A549 (cell line): Measurements from ENCODE around the gene CDH11. TPM values are rescaled to one million over a fixed set of nuclear protein-coding genes. Genes with fewer than 3 reads are reported as not detected.

Experiments
- ATAC-seq, 2 experiments: fragments of 200-7000 bp in 1 of 2; fragments of >200 bp in 1 of 2; cut with Nextera tagmentation in 1 of 2; cut with Tn5 transposase in 1 of 2; 3 replicates each; pipeline versions ENCODE4 v1.8.0 to v1.9.1; 2018 to 2020; ENCODE audit warnings: mild to moderate bottlenecking in 1 of 2, moderate library complexity in 1 of 2
- CTCF ChIA-PET: fragments of 300-600 bp; sonication (Branson Sonifier 250); formaldehyde crosslinking; extraction: SDS; loops from one replicate; lab custom pipeline; 2021; ENCODE audit warnings: antibody characterized with exemption, inconsistent platforms; lab: Yijun Ruan, JAX
- POLR2A ChIA-PET: fragments of 350-600 bp; formaldehyde crosslinking; extraction: SDS; loops from one replicate; lab custom pipeline; 2021; ENCODE audit warnings: antibody characterized with exemption, inconsistent platforms; lab: Yijun Ruan, JAX
- DNase-seq, 2 experiments: peaks; one replicate each; pipeline versions ENCODE4 v3.0.0 to v3.0.0-alpha.2; 2011 to 2016; ENCODE audit warnings: low read depth in 1 of 2, low spot score in 1 of 2
- FAIRE-seq: peaks from 2 replicates; lab custom pipeline; 2011; peaks lifted over from hg19 to GRCh38; lab: Jason Lieb, UNC
- H3K27ac ChIP-seq, 2 experiments: fragments of >200 bp; sonication (Bioruptor Twin); formaldehyde crosslinking; 3 replicates each; pipeline ENCODE4 v1.5.1; 2016 to 2017
- H3K4me1 ChIP-seq: fragments of >200 bp; sonication (Bioruptor Twin); formaldehyde crosslinking; 3 replicates; pipeline ENCODE4 v1.6.1; 2016
- H3K4me2 ChIP-seq: fragments of >200 bp; sonication (Bioruptor Twin); formaldehyde crosslinking; 3 replicates; pipeline ENCODE4 v1.6.1; 2016
- H3K4me3 ChIP-seq: fragments of >200 bp; sonication (Bioruptor Twin); formaldehyde crosslinking; 3 replicates; pipeline ENCODE4 v1.5.1; 2016
- H3K9me3 ChIP-seq: fragments of >200 bp; sonication (Bioruptor Twin); formaldehyde crosslinking; 3 replicates; pipeline ENCODE4 v1.6.1; 2016
- CBX2 ChIP-seq: fragments of 200-600 bp; sonication (generic); IDR thresholded peaks from 2 replicates; pipeline ENCODE4 v1.6.1; 2016; ENCODE audit warnings: low read depth, mild to moderate bottlenecking, borderline replicate concordance
- CTCF ChIP-seq: fragments of >200 bp; sonication (Bioruptor Twin); formaldehyde crosslinking; IDR thresholded peaks from 3 replicates; pipeline ENCODE4 v1.5.1; 2016
- EHMT2 ChIP-seq: fragments of 200-600 bp; sonication (generic); IDR thresholded peaks from 2 replicates; pipeline ENCODE4 v1.6.1; 2016; ENCODE audit warnings: antibody characterized with exemption, low read depth, mild to moderate bottlenecking, moderate library complexity
- RAD21 ChIP-seq, 2 experiments: fragments of >200 bp in 1 of 2; sonication (Bioruptor Twin) in 1 of 2; formaldehyde crosslinking in 1 of 2; IDR thresholded peaks in 1 of 2; conservative IDR thresholded peaks in 1 of 2; 2 replicates in 1 of 2; 3 replicates in 1 of 2; pipeline ENCODE4 v1.6.1; 2012 to 2018; ENCODE audit warnings: inconsistent platforms in 1 of 2
- RARB ChIP-seq: fragments of 250-450 bp; sonication (Bioruptor Pico); IDR thresholded peaks from 2 replicates; pipeline ENCODE4 v1.8.0; 2021; ENCODE audit warnings: mild to moderate bottlenecking, moderate library complexity
- SMC3 ChIP-seq: fragments of >200 bp; sonication (Bioruptor Twin); formaldehyde crosslinking; IDR thresholded peaks from 3 replicates; pipeline ENCODE4 v1.6.1; 2018; ENCODE audit warnings: inconsistent platforms
- WGBS: methylation state at CpG from one replicate; pipeline ENCODE4 v1.1.6; 2017; ENCODE audit errors: missing lambda C conversion rate; 5-methylcytosine and 5-hydroxymethylcytosine counted together
- polyA plus RNA-seq, 4 experiments: library from polyadenylated mRNA; depleted of rRNA in 3 of 4; stranded (reverse); fragments of >200 nt; fragmentation: RNase III in 1 of 4; extraction: RNeasy Plus Mini Kit Qiagen cat#74134 plus additional on column Dnase treatment in 1 of 4; gene quantifications; 2 replicates in 3 of 4; 3 replicates in 1 of 4; pipeline ENCODE4 v1.2.3, GENCODE V29; 2011 to 2017
- TF ChIP-seq, protein P1 (sequence below): fragments of 250-450 bp; sonication (Bioruptor Pico); IDR thresholded peaks from 2 replicates; pipeline ENCODE4 v1.5.0; 2020; ENCODE audit warnings: low read depth, mild to moderate bottlenecking, moderate library complexity

The CDH11 gene
- polyA plus RNA-seq, 2 of the 4 experiments (the other 2 are of a cell fraction) = 0.72 to 1.1 TPM

DNA sequence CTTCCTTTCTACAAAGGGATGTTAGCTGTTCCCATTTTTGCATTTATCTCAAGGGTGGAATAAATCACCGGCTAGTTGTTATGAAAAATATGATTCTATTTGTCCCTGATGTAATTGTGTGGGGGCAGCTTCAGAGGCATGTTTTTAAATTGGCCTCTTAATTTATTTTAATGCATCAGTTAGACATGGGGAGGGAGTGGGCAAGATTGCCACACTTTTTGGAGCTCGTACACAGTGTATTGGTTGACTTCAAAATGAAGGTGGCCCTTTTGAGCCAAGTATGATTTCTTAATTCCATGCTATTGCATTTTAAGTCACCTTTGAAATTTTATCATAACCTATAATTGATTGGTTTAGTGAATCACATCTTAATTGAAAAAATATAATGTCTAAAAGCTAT is 223.7 kb downstream of the CDH11 start:
- WGBS = 2% methylated on average over 2 of the region's 2 CpGs
- DNase-seq (no peak), ATAC-seq (no peak), FAIRE-seq (no peak)
- ChIA-PET POLR2A (no interaction called here), CTCF (no interaction called here)
- H3K4me3 ChIP-seq = no peak overlapping the region
- TF ChIP-seq RARB (no peak), RAD21 (conservative IDR thresholded peaks at IDR 0.05 in 1 of 2, IDR thresholded peaks at IDR 0.05 in 1 of 2) (no peak), EHMT2 (no peak), CBX2 (no peak), CTCF (no peak), SMC3 (no peak)
- TF ChIP-seq, protein P1, sequence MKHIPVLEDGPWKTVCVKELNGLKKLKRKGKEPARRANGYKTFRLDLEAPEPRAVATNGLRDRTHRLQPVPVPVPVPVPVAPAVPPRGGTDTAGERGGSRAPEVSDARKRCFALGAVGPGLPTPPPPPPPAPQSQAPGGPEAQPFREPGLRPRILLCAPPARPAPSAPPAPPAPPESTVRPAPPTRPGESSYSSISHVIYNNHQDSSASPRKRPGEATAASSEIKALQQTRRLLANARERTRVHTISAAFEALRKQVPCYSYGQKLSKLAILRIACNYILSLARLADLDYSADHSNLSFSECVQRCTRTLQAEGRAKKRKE (CRISPR knock-in tag) = no peak
- no peak overlapping the region for H3K4me2 ChIP-seq
- H3K4me1 ChIP-seq = no peaks in the 10 kb centered on the region
- no peak overlapping the region for H3K27ac ChIP-seq
- H3K9me3 ChIP-seq = no peaks in the 10 kb centered on the region
